ENCODE data around the gene UNC5A. TPM values are rescaled to one million over a fixed set of nuclear protein-coding genes. Genes with fewer than 3 reads are reported as not detected.

The UNC5A gene
- total RNA-seq, 1 experiment from 2014 or later: 10.1 TPM

DNA sequence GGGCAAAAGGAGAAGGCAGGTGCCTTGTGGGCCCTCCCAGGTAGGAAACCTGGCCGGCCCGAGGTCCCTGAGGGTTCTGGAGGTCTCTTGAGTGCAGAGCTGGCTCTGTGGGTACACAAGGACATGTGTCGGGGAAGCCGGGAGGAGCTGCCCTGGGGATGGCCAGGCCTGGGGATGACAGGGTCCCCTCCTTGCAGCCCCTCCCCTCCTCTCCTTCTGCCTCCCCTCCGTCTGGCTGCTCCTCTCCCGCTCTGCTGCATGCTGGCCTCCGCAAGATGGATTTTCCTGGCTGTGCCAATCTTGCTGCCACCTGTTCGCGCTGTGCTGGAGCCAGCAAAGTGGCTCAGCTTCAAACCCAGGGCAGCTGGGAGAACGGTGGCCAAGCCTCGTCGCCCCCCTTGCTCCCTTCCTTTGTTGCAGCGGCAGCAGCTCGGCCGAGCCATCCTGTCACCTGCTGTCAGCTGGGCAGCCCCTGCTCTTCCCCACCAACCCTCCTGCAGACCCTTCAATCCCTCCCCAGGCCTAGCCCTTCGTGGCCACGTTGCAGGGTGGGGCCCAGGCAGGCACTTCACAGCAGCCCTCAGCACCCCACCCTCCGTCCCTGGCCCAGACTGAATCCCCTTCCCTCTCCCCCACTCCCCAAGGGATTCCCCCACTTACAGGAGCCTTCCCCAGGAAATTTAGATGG is 17.6 kb upstream of the UNC5A start:
- no TSS peak for BruUV-seq (replicated peaks)
- peaks cover 9% of the 10 kb centered on the region; the same call in 1 of the 2 replicates for H3K27me3 ChIP-seq (ENCODE audit: insufficient read depth, low read length)

More for the DNA sequence above, 17.6 kb upstream of the UNC5A start:
- Histone ChIP-seq H3K79me2 (ENCODE audit: insufficient read depth, low read length) (no peaks in the 10 kb centered on the region), H3K4me2 (ENCODE audit: low read length) (peak overlapping the region; percentile 54), H4K20me1 (ENCODE audit: insufficient read depth) (no peaks in the 10 kb centered on the region), H3K4me3 (replicated peaks in 1 of 2; ENCODE audit: low read depth in 1 of 2, low read length in 2 of 2) (no peak overlapping the region), H2AFZ (ENCODE audit: low read depth, low read length, poor library complexity, severe bottlenecking) (no peak overlapping the region), H3K36me3 (ENCODE audit: control insufficient read depth in 1 of 2, insufficient read depth in 2 of 2, low read length in 2 of 2) (no peaks in the 10 kb centered on the region), H3K4me1 (ENCODE audit: control insufficient read depth in 1 of 2, insufficient read depth in 2 of 2, low read length in 2 of 2) (peaks cover 3 to 25% of the 10 kb centered on the region in 2 experiments; a peak in 2 of 4 replicates), H3K9me2 (ENCODE audit: insufficient read depth) (no peaks in the 10 kb centered on the region), H3K9me3 (ENCODE audit: control insufficient read depth in 1 of 2, insufficient read depth in 1 of 2, low read depth in 1 of 2, low read length in 2 of 2) (no peaks in the 10 kb centered on the region), H3K9ac (ENCODE audit: low read length) (no peak overlapping the region; the same call in 1 of the 2 replicates), H3K27ac (ENCODE audit: low read depth, low read length) (no peak overlapping the region)
- DNase-seq (ENCODE audit: low read depth, low spot score) (no peak), ATAC-seq (peak; percentile 9)
- RAD21 ChIA-PET (ENCODE audit: low non-redundant PET in 1 of 2, low total read pairs in 2 of 2, uncharacterized antibody in 2 of 2, unreplicated experiment in 2 of 2): no interaction called here
- intact Hi-C loops (cut with micrococcal nuclease): no loop called here
- POLR2A ChIA-PET: no interaction called here
- CTCF ChIA-PET: no interaction called here
- TF ChIP-seq, protein P1, sequence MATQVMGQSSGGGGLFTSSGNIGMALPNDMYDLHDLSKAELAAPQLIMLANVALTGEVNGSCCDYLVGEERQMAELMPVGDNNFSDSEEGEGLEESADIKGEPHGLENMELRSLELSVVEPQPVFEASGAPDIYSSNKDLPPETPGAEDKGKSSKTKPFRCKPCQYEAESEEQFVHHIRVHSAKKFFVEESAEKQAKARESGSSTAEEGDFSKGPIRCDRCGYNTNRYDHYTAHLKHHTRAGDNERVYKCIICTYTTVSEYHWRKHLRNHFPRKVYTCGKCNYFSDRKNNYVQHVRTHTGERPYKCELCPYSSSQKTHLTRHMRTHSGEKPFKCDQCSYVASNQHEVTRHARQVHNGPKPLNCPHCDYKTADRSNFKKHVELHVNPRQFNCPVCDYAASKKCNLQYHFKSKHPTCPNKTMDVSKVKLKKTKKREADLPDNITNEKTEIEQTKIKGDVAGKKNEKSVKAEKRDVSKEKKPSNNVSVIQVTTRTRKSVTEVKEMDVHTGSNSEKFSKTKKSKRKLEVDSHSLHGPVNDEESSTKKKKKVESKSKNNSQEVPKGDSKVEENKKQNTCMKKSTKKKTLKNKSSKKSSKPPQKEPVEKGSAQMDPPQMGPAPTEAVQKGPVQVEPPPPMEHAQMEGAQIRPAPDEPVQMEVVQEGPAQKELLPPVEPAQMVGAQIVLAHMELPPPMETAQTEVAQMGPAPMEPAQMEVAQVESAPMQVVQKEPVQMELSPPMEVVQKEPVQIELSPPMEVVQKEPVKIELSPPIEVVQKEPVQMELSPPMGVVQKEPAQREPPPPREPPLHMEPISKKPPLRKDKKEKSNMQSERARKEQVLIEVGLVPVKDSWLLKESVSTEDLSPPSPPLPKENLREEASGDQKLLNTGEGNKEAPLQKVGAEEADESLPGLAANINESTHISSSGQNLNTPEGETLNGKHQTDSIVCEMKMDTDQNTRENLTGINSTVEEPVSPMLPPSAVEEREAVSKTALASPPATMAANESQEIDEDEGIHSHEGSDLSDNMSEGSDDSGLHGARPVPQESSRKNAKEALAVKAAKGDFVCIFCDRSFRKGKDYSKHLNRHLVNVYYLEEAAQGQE (IDR thresholded peaks at IDR 0.05; ENCODE audit: low read depth): no peak
- no peak for TF ChIP-seq CBX3 (IDR thresholded peaks at IDR 0.05; ENCODE audit: low read depth)
- no peak for TF ChIP-seq POLR2AphosphoS5 (IDR thresholded peaks at IDR 0.05; ENCODE audit: low read depth, low read length)
- TF ChIP-seq, protein P2, sequence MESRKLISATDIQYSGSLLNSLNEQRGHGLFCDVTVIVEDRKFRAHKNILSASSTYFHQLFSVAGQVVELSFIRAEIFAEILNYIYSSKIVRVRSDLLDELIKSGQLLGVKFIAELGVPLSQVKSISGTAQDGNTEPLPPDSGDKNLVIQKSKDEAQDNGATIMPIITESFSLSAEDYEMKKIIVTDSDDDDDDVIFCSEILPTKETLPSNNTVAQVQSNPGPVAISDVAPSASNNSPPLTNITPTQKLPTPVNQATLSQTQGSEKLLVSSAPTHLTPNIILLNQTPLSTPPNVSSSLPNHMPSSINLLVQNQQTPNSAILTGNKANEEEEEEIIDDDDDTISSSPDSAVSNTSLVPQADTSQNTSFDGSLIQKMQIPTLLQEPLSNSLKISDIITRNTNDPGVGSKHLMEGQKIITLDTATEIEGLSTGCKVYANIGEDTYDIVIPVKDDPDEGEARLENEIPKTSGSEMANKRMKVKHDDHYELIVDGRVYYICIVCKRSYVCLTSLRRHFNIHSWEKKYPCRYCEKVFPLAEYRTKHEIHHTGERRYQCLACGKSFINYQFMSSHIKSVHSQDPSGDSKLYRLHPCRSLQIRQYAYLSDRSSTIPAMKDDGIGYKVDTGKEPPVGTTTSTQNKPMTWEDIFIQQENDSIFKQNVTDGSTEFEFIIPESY (IDR thresholded peaks at IDR 0.05; ENCODE audit: extremely low read depth, insufficient replicate concordance, low read length): no peak
- TF ChIP-seq, protein P3, sequence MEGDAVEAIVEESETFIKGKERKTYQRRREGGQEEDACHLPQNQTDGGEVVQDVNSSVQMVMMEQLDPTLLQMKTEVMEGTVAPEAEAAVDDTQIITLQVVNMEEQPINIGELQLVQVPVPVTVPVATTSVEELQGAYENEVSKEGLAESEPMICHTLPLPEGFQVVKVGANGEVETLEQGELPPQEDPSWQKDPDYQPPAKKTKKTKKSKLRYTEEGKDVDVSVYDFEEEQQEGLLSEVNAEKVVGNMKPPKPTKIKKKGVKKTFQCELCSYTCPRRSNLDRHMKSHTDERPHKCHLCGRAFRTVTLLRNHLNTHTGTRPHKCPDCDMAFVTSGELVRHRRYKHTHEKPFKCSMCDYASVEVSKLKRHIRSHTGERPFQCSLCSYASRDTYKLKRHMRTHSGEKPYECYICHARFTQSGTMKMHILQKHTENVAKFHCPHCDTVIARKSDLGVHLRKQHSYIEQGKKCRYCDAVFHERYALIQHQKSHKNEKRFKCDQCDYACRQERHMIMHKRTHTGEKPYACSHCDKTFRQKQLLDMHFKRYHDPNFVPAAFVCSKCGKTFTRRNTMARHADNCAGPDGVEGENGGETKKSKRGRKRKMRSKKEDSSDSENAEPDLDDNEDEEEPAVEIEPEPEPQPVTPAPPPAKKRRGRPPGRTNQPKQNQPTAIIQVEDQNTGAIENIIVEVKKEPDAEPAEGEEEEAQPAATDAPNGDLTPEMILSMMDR (IDR thresholded peaks at IDR 0.05 in 2 of 3, conservative IDR thresholded peaks at IDR 0.05 in 1 of 3; ENCODE audit: borderline replicate concordance in 1 of 3, insufficient read depth in 1 of 3, low read depth in 2 of 3, low read length in 2 of 3): no peak
- no peak for TF ChIP-seq JUND (IDR thresholded peaks at IDR 0.05)
- TF ChIP-seq SP1 (IDR thresholded peaks at IDR 0.05; ENCODE audit: low read depth): no peak
- TF ChIP-seq ZFX (IDR thresholded peaks at IDR 0.05): no peak
- TF ChIP-seq RAD21 (IDR thresholded peaks at IDR 0.05; ENCODE audit: low read depth): no peak
- TF ChIP-seq FOSL1 (IDR thresholded peaks at IDR 0.05; ENCODE audit: low read depth): no peak
- no peak for TF ChIP-seq EZH2 (IDR thresholded peaks at IDR 0.05)
- TF ChIP-seq CEBPB (IDR thresholded peaks at IDR 0.05; ENCODE audit: low read depth): no peak
- TF ChIP-seq ZNF274 (IDR thresholded peaks at IDR 0.05; ENCODE audit: low read depth, low read length): no peak
